ENCODE data around the gene GOSR1. TPM values are rescaled to one million over a fixed set of nuclear protein-coding genes. Genes with fewer than 3 reads are reported as not detected.
"Not testable (repeated sequence)": the region's sequence is repeated elsewhere in the genome, so short reads cannot be mapped to it uniquely, and the experiment has no call there.

The GOSR1 gene
- total RNA-seq, 4 donors from 2014 or later: 41.6 to 58.7 (median 48.8) TPM

DNA sequence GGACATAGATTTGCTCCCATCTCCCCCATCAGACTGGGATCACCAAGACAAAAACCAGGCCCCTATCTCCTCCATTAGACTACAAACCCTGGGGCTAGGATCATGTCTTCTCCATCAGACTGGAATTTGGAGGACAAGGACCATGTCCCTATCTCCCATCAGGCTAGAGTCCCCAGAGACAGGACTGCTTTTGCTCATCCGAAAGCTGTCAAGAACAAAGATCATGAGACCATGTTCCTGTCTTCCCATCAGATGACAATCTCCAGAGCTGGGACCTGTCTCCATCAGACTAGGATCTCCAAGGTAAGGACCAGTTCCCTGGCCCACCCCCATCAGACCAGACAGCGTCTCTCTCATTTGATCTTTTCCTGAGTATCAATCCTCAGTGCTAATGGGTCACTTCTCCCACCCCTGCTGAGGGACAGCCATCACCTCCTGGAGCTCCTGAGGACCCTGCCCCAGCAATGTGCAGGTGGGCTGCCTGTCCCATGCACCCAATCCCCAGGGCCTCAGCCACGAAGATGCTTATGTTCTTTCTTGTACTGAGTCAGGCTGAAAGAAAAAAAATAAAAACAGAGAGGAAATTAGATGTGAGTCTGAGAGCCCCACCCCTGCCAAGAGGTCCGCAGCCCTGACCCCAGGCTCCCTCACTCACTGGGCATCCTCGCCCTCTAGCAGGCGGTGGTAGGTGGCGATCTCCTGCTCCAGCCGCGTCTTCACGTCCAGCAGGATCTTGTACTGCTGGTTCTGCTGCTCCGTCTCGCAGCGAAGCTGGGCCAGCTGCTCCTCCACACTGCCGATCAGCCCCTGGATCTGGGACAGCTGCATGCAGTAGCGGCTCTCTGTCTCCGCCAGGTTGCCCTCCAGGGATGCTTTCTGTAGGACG is 90.3 kb downstream of the GOSR1 start:
- DNase-seq (ENCODE audit: low spot score): no peak
- TF ChIP-seq, protein P1, sequence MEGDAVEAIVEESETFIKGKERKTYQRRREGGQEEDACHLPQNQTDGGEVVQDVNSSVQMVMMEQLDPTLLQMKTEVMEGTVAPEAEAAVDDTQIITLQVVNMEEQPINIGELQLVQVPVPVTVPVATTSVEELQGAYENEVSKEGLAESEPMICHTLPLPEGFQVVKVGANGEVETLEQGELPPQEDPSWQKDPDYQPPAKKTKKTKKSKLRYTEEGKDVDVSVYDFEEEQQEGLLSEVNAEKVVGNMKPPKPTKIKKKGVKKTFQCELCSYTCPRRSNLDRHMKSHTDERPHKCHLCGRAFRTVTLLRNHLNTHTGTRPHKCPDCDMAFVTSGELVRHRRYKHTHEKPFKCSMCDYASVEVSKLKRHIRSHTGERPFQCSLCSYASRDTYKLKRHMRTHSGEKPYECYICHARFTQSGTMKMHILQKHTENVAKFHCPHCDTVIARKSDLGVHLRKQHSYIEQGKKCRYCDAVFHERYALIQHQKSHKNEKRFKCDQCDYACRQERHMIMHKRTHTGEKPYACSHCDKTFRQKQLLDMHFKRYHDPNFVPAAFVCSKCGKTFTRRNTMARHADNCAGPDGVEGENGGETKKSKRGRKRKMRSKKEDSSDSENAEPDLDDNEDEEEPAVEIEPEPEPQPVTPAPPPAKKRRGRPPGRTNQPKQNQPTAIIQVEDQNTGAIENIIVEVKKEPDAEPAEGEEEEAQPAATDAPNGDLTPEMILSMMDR (IDR thresholded peaks at IDR 0.05): no peak
- ATAC-seq (ENCODE audit: low FRiP score): no peak

DNA sequence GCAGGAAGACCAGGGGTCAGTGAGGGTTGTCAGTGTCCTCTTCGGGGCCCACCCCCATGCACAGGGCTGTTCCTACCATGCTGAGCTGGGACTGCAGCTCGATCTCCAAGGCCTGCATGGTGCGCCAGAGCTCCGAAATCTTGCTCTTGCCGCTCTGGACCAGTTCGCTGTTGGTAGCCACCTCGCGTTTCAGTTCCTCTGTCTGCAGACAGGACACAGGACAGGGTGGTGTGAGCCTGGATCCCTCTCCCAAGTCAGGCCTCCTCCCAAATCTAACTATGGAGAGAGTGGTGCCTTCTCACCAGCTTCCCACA is 90.9 kb downstream of the GOSR1 start:
- TF ChIP-seq, protein P1 (IDR thresholded peaks at IDR 0.05): no peak
- ATAC-seq (ENCODE audit: low FRiP score) (no peak), DNase-seq (ENCODE audit: low spot score) (no peak)

- ATAC-seq (ENCODE audit: low FRiP score); DNase-seq (ENCODE audit: low spot score): not testable (repeated sequence)
Measured at GRCh38 chr17:30569531-30570175, 92.4 kb downstream of the GOSR1 start.

- DNase-seq (ENCODE audit: low spot score) (no peak), ATAC-seq (ENCODE audit: low FRiP score) (no peak)
- TF ChIP-seq, protein P1 (IDR thresholded peaks at IDR 0.05): no peak
Measured at GRCh38 chr17:30570191-30570590, 93.0 kb downstream of the GOSR1 start.

DNA sequence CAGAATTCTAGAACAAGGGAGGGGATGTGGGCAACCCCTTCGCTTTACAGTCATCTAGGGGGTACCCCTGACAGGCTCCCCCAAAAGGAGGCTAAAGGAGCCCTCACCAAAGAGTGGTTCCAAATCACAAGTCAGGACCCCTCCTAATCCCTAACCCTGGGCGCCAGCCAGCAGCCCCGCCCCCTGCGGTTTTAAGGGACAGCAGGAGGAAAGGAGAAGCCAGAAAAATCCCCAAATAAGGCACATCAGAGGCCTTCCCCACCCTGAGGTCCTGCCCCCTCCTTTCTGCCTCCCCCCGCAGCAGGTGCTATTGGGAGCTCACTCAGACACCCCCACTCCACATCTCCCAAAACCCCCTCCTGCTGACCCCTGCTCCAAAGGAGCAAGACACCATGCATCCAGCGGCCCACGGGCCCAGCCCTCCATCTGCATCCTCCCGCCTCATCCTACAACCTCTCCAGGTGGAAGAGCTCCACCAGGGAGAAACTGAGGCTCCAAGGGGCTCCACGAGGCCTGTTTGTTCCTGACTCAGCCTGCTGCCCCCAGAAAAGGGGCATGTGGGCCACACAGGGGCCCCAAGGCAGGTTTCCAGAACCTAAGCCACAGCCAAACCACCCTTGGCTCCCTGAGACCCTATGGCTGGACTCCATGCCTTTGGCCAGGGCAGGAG is 93.5 kb downstream of the GOSR1 start:
- TF ChIP-seq, protein P1 (IDR thresholded peaks at IDR 0.05): no peak
- DNase-seq (ENCODE audit: low spot score) (no peak), ATAC-seq (ENCODE audit: low FRiP score) (no peak)

GRCh38 chr17:30571404-30571803 is 94.2 kb downstream of the GOSR1 start:
- not testable (repeated sequence) for ATAC-seq (ENCODE audit: low FRiP score); DNase-seq (ENCODE audit: low spot score)

- ATAC-seq (ENCODE audit: low FRiP score) (no peak), DNase-seq (ENCODE audit: low spot score) (no peak)
- TF ChIP-seq, protein P1 (IDR thresholded peaks at IDR 0.05): no peak
Measured at GRCh38 chr17:30571921-30572320, 94.7 kb downstream of the GOSR1 start.

- DNase-seq (ENCODE audit: low spot score); ATAC-seq (ENCODE audit: low FRiP score): not testable (repeated sequence)
Measured at GRCh38 chr17:30572651-30573554, 95.7 kb downstream of the GOSR1 start.
